Parathyroid adenoma (tissue), 2 donors: Measurements from ENCODE around the gene TMEM254.

Experiments used
- H2AFZ ChIP-seq: fragments of 300-600 bp; sonication (generic); one replicate; pipeline ENCODE4 v1.7.0; 2017; ENCODE audit warnings: antibody characterized with exemption, mild to moderate bottlenecking
- H3K27ac ChIP-seq: fragments of 300-600 bp; sonication (generic); one replicate; pipeline ENCODE4 v1.7.0; 2017
- H3K27me3 ChIP-seq: fragments of 300-600 bp; sonication (generic); one replicate; pipeline ENCODE4 v1.7.0; 2017; ENCODE audit warnings: low read length; ENCODE audit not compliant: control insufficient read depth, insufficient read depth
- H3K36me3 ChIP-seq: fragments of 300-600 bp; sonication (generic); one replicate; pipeline ENCODE4 v1.7.0; 2017; ENCODE audit warnings: low read length; ENCODE audit not compliant: control insufficient read depth, insufficient read depth
- H3K4me1 ChIP-seq: fragments of 300-600 bp; sonication (generic); one replicate; pipeline ENCODE4 v1.7.0; 2017; ENCODE audit warnings: control low read depth
- H3K4me2 ChIP-seq: fragments of 300-600 bp; sonication (generic); one replicate; pipeline ENCODE4 v1.7.0; 2017; ENCODE audit warnings: low read length
- H3K4me3 ChIP-seq: fragments of 300-600 bp; sonication (generic); one replicate; pipeline ENCODE4 v1.7.0; 2017; ENCODE audit warnings: low read depth, low read length
- H3K79me2 ChIP-seq: fragments of 300-600 bp; sonication (generic); one replicate; pipeline ENCODE4 v1.7.0; 2017; ENCODE audit warnings: control low read depth
- H3K9ac ChIP-seq: fragments of 300-600 bp; sonication (generic); one replicate; pipeline ENCODE4 v1.7.0; 2017; ENCODE audit warnings: mild to moderate bottlenecking
- H3K9me3 ChIP-seq: fragments of 300-600 bp; sonication (generic); one replicate; pipeline ENCODE4 v1.7.0; 2017; ENCODE audit warnings: low read length; ENCODE audit not compliant: control insufficient read depth
- TF ChIP-seq, protein P1 (sequence below): fragments of 300-600 bp; sonication (generic); IDR thresholded peaks from one replicate; pipeline ENCODE4 v1.7.0; 2017; ENCODE audit warnings: antibody characterized with exemption, mild to moderate bottlenecking
- donor health status: primary hyperparathyroidism.

Gene TMEM254

DNA sequence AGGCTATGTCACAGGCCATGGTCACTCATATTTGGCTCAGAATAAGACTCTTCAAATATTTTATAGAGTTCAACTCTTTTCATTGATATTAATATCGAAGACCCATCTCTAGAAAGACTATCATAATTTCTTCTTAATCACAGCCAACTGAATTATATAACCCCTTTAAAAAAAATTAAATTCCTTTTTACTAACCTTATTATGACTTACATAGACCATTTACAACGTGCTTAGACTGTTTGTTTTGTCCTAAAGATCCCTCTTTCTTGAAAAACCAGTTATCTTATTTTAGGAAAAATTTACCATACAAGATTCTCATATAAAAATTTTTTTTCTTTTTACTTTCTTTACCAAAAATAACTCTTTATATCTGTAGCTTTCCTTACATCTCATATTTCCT is 10.2 kb upstream of the TMEM254 start:
- H3K36me3 ChIP-seq, result no peaks in the 10 kb centered on the region
- no peak overlapping the region for H3K27ac ChIP-seq
- no peaks in the 10 kb centered on the region for H3K9me3 ChIP-seq
- H3K4me1 ChIP-seq, result no peaks in the 10 kb centered on the region
- H3K9ac ChIP-seq, result no peak overlapping the region
- H3K4me2 ChIP-seq, result no peak overlapping the region
- no peaks in the 10 kb centered on the region for H3K79me2 ChIP-seq
- no peak overlapping the region for H2AFZ ChIP-seq
- TF ChIP-seq, protein P1, sequence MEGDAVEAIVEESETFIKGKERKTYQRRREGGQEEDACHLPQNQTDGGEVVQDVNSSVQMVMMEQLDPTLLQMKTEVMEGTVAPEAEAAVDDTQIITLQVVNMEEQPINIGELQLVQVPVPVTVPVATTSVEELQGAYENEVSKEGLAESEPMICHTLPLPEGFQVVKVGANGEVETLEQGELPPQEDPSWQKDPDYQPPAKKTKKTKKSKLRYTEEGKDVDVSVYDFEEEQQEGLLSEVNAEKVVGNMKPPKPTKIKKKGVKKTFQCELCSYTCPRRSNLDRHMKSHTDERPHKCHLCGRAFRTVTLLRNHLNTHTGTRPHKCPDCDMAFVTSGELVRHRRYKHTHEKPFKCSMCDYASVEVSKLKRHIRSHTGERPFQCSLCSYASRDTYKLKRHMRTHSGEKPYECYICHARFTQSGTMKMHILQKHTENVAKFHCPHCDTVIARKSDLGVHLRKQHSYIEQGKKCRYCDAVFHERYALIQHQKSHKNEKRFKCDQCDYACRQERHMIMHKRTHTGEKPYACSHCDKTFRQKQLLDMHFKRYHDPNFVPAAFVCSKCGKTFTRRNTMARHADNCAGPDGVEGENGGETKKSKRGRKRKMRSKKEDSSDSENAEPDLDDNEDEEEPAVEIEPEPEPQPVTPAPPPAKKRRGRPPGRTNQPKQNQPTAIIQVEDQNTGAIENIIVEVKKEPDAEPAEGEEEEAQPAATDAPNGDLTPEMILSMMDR, result no peak
- H3K27me3 ChIP-seq, result no peaks in the 10 kb centered on the region
- H3K4me3 ChIP-seq, result no peak overlapping the region

DNA sequence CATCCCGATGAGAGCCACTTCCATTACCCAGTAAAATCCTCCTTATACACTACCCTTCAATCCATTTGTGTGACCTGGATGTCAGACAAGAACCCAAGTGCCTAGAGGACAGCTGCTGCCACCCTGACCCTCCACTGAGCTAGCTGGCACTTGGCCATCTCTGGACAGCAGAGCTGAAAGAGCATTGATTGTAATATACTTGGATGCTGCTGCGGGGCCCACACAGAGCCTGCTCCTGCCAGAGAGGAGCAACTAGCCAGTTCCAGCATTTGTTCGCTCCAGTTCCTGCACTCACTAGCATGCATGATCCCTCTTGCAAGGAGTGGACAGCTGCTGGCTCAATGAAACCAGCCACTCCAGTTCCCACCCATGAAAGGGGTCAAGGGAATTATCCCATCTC is 8.4 kb upstream of the TMEM254 start:
- Histone ChIP-seq H3K4me1 (no peaks in the 10 kb centered on the region), H3K36me3 (no peaks in the 10 kb centered on the region), H3K79me2 (no peaks in the 10 kb centered on the region), H3K4me2 (no peak overlapping the region), H2AFZ (no peak overlapping the region), H3K27me3 (no peaks in the 10 kb centered on the region), H3K9ac (no peak overlapping the region), H3K4me3 (no peak overlapping the region), H3K27ac (no peak overlapping the region), H3K9me3 (no peaks in the 10 kb centered on the region)
- TF ChIP-seq, protein P1, result no peak

DNA sequence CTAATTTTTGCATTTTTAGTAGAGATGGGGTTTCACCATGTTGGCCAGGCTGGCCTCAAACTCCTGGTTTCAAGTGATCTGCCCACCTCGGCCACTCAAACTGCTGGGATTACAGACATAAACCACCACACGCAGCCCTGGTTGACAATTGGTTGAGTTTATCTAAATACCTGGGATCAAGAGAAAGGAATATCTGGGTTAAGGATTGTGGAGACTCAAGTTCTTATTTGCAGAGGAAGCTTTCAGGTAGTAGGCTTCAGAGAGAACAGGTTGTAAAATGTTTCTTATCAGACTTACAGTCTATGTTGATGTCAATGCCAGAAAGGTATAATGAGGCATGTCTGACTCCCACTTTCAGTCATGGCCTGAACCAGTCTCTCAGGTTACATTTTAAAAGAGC is 5.9 kb upstream of the TMEM254 start:
- Histone ChIP-seq H3K9ac (no peak overlapping the region), H3K4me2 (no peak overlapping the region), H3K4me1 (no peaks in the 10 kb centered on the region), H3K36me3 (no peaks in the 10 kb centered on the region), H2AFZ (no peak overlapping the region), H3K27me3 (no peaks in the 10 kb centered on the region), H3K79me2 (no peaks in the 10 kb centered on the region), H3K27ac (no peak overlapping the region), H3K4me3 (no peak overlapping the region), H3K9me3 (no peaks in the 10 kb centered on the region)
- TF ChIP-seq, protein P1, result no peak

DNA sequence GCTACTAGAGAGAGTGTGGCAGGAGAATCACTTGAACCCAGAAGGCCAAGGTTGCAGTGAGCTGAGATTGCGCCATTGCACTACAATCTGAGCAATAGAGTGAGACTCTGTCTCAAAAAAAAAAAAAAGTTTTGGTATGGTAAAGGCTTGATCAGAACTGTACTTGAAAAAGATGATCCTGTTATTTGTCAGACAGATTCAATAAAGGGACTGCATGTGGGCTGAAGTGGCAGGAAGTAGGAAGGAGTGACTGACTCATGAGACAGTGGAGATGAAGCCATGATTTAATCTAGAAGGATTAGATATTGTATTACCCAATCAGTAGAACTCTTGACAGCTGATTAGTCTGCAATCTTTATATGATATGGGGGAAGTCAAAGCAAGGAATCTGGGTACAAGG is 2.7 kb upstream of the TMEM254 start:
- Histone ChIP-seq H3K36me3 (no peaks in the 10 kb centered on the region), H3K4me1 (no peaks in the 10 kb centered on the region), H3K9ac (no peak overlapping the region), H3K27ac (no peak overlapping the region), H3K4me2 (no peak overlapping the region), H3K79me2 (no peaks in the 10 kb centered on the region), H3K9me3 (no peaks in the 10 kb centered on the region), H3K27me3 (no peaks in the 10 kb centered on the region), H2AFZ (no peak overlapping the region), H3K4me3 (no peak overlapping the region)
- TF ChIP-seq, protein P1, result no peak

DNA sequence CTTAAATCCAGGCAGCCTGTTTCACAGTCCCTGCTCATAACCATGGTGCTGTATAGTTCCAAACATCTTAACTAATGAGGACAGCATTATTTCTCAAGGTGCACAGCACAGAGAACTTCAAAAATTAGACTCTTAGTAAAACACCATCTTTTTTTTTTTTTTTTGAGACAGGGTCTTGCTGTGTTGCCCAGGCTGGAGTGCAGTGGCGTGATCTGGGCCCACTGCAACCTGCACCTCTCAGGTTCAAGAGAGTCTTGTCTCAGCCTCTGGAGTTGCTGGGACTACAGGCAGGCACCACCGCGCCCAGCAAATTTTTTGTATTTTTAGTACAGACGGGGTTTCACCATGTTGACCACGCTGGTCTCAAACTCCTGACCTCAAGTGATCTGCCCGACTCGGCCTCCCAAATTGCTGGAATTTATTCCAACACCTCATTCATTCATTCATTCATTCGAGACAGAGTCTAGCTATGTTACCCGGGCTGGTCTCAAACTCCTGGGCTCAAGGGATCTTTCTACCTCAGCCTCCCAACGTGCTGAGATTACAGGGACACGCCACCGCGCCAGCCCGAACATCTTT is 507 bp upstream of the TMEM254 start:
- Histone ChIP-seq H3K9me3 (no peaks in the 10 kb centered on the region), H3K4me3 (peak overlapping the region; percentile 96), H2AFZ (peak overlapping the region; percentile 100), H3K4me1 (no peaks in the 10 kb centered on the region), H3K36me3 (no peaks in the 10 kb centered on the region), H3K27ac (peak overlapping the region; percentile 98), H3K4me2 (peak overlapping the region; percentile 100), H3K9ac (peak overlapping the region; percentile 91), H3K27me3 (no peaks in the 10 kb centered on the region), H3K79me2 (no peaks in the 10 kb centered on the region)
- TF ChIP-seq, protein P1, result no peak
